H9 (cell line): Measurements from ENCODE around the gene ATP6V1B1. TPM values are rescaled to one million over a fixed set of nuclear protein-coding genes. Genes with fewer than 3 reads are reported as not detected.

Experiments
- DNase-seq: peaks from one replicate; pipeline ENCODE4 v3.0.0-alpha.2; 2017
- H2AFZ ChIP-seq: one replicate; pipeline ENCODE4 v1.6.1; 2013; ENCODE audit warnings: mild to moderate bottlenecking, low read length, control low read depth, moderate library complexity
- H2AK5ac ChIP-seq: 2 replicates; pipeline ENCODE4 v1.6.1; 2013; ENCODE audit warnings: low read length, control low read depth, mixed read lengths; ENCODE audit not compliant: insufficient read length
- H2BK120ac ChIP-seq: one replicate; pipeline ENCODE4 v1.6.1; 2013; ENCODE audit warnings: low read depth, mild to moderate bottlenecking, low read length, control low read depth, inconsistent platforms; ENCODE audit not compliant: poor library complexity, severe bottlenecking
- H2BK12ac ChIP-seq: 2 replicates; pipeline ENCODE4 v1.6.1; 2013; ENCODE audit warnings: low read length, control low read depth, mixed read lengths, low read depth; ENCODE audit not compliant: insufficient read length
- H2BK15ac ChIP-seq: 2 replicates; pipeline ENCODE4 v1.6.1; 2013; ENCODE audit warnings: low read depth, low read length, control low read depth
- H2BK20ac ChIP-seq: one replicate; pipeline ENCODE4 v1.6.1; 2013; ENCODE audit warnings: low read depth, mild to moderate bottlenecking, low read length, control low read depth, inconsistent platforms; ENCODE audit not compliant: poor library complexity, severe bottlenecking
- H2BK5ac ChIP-seq: 2 replicates; pipeline ENCODE4 v1.6.1; 2013; ENCODE audit warnings: low read length, control low read depth, mixed read lengths; ENCODE audit not compliant: insufficient read length
- H3K14ac ChIP-seq: 2 replicates; pipeline ENCODE4 v1.6.1; 2013; ENCODE audit warnings: low read length, control low read depth; ENCODE audit not compliant: insufficient read depth
- H3K18ac ChIP-seq: 2 replicates; pipeline ENCODE4 v1.6.1; 2013; ENCODE audit warnings: low read depth, mild to moderate bottlenecking, mixed read lengths, low read length, control low read depth; ENCODE audit not compliant: insufficient read length
- H3K23ac ChIP-seq: 2 replicates; pipeline ENCODE4 v1.6.1; 2013; ENCODE audit warnings: low read length, control low read depth, mixed read lengths, low read depth; ENCODE audit not compliant: insufficient read length
- H3K23me2 ChIP-seq: 2 replicates; pipeline ENCODE4 v1.6.1; 2013; ENCODE audit warnings: low read depth, mild to moderate bottlenecking, mixed read lengths, low read length, control low read depth; ENCODE audit not compliant: insufficient read length, poor library complexity, severe bottlenecking
- H3K27ac ChIP-seq: 2 replicates; pipeline ENCODE4 v1.5.1; 2013; ENCODE audit warnings: low read length, control low read depth, mixed read lengths, low read depth; ENCODE audit not compliant: insufficient read length
- H3K27me3 ChIP-seq: 2 replicates; pipeline ENCODE4 v1.6.1; 2013; ENCODE audit warnings: low read length, control low read depth, inconsistent platforms; ENCODE audit not compliant: insufficient read depth
- H3K4ac ChIP-seq: 2 replicates; pipeline ENCODE4 v1.6.1; 2013; ENCODE audit warnings: low read depth, mild to moderate bottlenecking, control low read depth, inconsistent platforms, low read length, moderate library complexity
- H3K4me1 ChIP-seq: 2 replicates; pipeline ENCODE4 v1.6.1; 2013; ENCODE audit warnings: low read length, control low read depth, inconsistent platforms; ENCODE audit not compliant: insufficient read depth
- H3K4me2 ChIP-seq: 2 replicates; pipeline ENCODE4 v1.6.1; 2013; ENCODE audit warnings: low read length, control low read depth, mixed read lengths; ENCODE audit not compliant: insufficient read length, insufficient read depth
- H3K56ac ChIP-seq: 2 replicates; pipeline ENCODE4 v1.6.1; 2013; ENCODE audit warnings: low read depth, mild to moderate bottlenecking, mixed read lengths, low read length, control low read depth; ENCODE audit not compliant: insufficient read length
- H3K79me1 ChIP-seq: 2 replicates; pipeline ENCODE4 v1.6.1; 2013; ENCODE audit warnings: low read depth, mild to moderate bottlenecking, moderate library complexity, low read length, control low read depth, inconsistent platforms; ENCODE audit not compliant: insufficient read depth, poor library complexity, severe bottlenecking
- H3K79me2 ChIP-seq: 2 replicates; pipeline ENCODE4 v1.6.1; 2013; ENCODE audit warnings: low read length, control low read depth, inconsistent platforms; ENCODE audit not compliant: insufficient read depth
- H3K9ac ChIP-seq: 2 replicates; pipeline ENCODE4 v1.6.1; 2013; ENCODE audit warnings: low read length, control low read depth, mixed read lengths; ENCODE audit not compliant: insufficient read length; ENCODE audit errors: extremely low read depth
- H3K9me3 ChIP-seq: one replicate; pipeline ENCODE4 v1.6.1; 2013; ENCODE audit warnings: low read depth, low read length, inconsistent platforms; ENCODE audit not compliant: control insufficient read depth
- H3T11ph ChIP-seq: one replicate; pipeline ENCODE4 v1.6.1; 2013; ENCODE audit warnings: mild to moderate bottlenecking, low read length, control low read depth, inconsistent platforms
- H4K20me1 ChIP-seq: one replicate; pipeline ENCODE4 v1.6.1; 2013; ENCODE audit not compliant: control insufficient read depth, insufficient read length, insufficient read depth
- H4K5ac ChIP-seq: 2 replicates; pipeline ENCODE4 v1.6.1; 2013; ENCODE audit warnings: low read depth, mild to moderate bottlenecking, mixed read lengths, low read length, control low read depth; ENCODE audit not compliant: insufficient read length
- H4K8ac ChIP-seq: replicated peaks from 2 replicates; pipeline ENCODE4 v1.6.1; 2013; ENCODE audit warnings: low read length, control low read depth, mixed read lengths, low read depth; ENCODE audit not compliant: insufficient read length
- H4K91ac ChIP-seq: 2 replicates; pipeline ENCODE4 v1.6.1; 2013; ENCODE audit warnings: low read depth, mild to moderate bottlenecking, moderate library complexity, mixed read lengths, low read length, control low read depth; ENCODE audit not compliant: insufficient read length
- H3K27ac Mint-ChIP-seq, 3 experiments: 2 replicates in 2 of 3; 3 replicates in 1 of 3; pipeline ENCODE4 v1.8.0; 2020 to 2021; ENCODE audit warnings: mixed read lengths in 3 of 3, mild to moderate bottlenecking in 1 of 3, moderate library complexity in 1 of 3
- H3K27me3 Mint-ChIP-seq: 2 replicates; pipeline ENCODE4 v1.8.0; 2021; ENCODE audit warnings: low read depth, mild to moderate bottlenecking, moderate library complexity, mixed read lengths
- H3K36me3 Mint-ChIP-seq, 3 experiments: 2 replicates in 2 of 3; 3 replicates in 1 of 3; pipeline ENCODE4 v1.8.0; 2020 to 2021; ENCODE audit warnings: low read depth in 3 of 3, mixed read lengths in 3 of 3; ENCODE audit not compliant: insufficient read depth in 1 of 3
- H3K4me1 Mint-ChIP-seq, 2 experiments: 2 replicates each; pipeline ENCODE4 v1.8.0; 2020; ENCODE audit warnings: mixed read lengths in 2 of 2
- H3K4me3 Mint-ChIP-seq, 2 experiments: 2 replicates in 1 of 2; 3 replicates in 1 of 2; pipeline ENCODE4 v1.8.0; 2020 to 2021; ENCODE audit warnings: mild to moderate bottlenecking in 2 of 2, mixed read lengths in 2 of 2, moderate library complexity in 1 of 2
- H3K9me3 Mint-ChIP-seq, 2 experiments: 2 replicates in 1 of 2; 3 replicates in 1 of 2; pipeline ENCODE4 v1.8.0; 2020; ENCODE audit warnings: mild to moderate bottlenecking in 2 of 2, mixed read lengths in 2 of 2, moderate library complexity in 1 of 2
- WGBS: extraction: QIAGEN DNeasy Blood & Tissue Kit; methylation state at CpG from one replicate; pipeline ENCODE4 v1.1.7; 2013; ENCODE audit warnings: missing lambda C conversion rate, low lambda C conversion rate, mixed read lengths; ENCODE audit not compliant: insufficient read length; ENCODE audit errors: extremely low coverage; 5-methylcytosine and 5-hydroxymethylcytosine counted together
- total RNA-seq: library from RNA; stranded (reverse); gene quantifications from 2 replicates; pipeline ENCODE4 v1.2.1, GENCODE V29; 2021
- TF ChIP-seq, protein P1 (sequence below): fragments of 200-600 bp; sonication (generic); conservative IDR thresholded peaks from 3 replicates; pipeline ENCODE4 v1.8.0; 2021; ENCODE audit warnings: antibody characterized with exemption, mild to moderate bottlenecking

Gene ATP6V1B1
- total RNA-seq, 1 experiment from 2014 or later, result not detected

DNA sequence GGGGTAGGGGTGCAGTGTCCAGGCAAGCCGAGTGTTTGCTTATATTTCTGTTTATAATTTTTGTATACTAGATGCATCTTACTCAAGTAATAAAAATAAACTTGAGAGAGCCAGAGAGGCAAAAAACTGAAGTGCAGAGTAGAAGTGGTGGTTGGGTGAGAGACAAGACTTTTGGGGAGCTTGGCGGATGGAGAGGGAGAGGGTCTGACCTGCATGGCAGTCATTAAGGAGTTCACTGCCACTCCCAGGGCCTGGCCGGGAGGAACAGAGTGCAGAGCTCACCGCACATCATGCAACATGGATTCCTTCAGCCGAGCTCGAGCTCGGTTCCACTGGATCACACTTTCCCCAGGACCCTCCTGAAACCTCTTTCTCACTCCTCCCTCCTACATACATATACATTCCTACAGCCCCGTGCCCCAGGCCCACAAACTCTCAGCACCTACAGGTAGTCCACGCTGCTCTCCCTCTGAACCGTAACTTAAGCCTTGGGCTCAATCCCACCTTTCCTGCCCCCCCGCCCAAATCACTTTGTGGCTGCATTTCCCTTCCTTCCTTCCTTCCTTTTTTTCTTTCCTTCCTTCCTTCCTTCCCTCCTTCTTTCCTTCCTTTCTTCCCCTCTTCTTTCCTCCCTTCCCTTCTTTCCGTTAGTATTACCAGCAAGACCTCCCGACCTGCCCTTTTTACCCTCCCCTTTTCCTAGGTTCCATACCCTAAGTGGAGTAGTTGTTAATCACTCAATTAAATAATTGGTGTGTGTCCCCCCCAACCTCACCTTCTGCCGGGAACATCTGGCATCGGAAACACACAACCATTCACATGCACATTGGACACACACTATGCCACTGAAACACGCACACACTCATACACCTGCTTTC is 37.1 kb upstream of the ATP6V1B1 start:
- Histone ChIP-seq H4K8ac (no peak overlapping the region), H2BK20ac (no peak overlapping the region), H3K27me3 (peaks cover 96% of the 10 kb centered on the region), H3K23ac (no peak overlapping the region), H4K20me1 (no peaks in the 10 kb centered on the region), H2BK120ac (no peak overlapping the region), H3K4me1 (peaks cover 4% of the 10 kb centered on the region; the same call in 1 of the 2 replicates), H2BK5ac (no peak overlapping the region), H3K18ac (no peak overlapping the region), H3K27ac (no peak overlapping the region), H4K91ac (no peak overlapping the region), H3K4me2 (no peak overlapping the region), H3K79me2 (no peaks in the 10 kb centered on the region), H2AFZ (no peak overlapping the region), H4K5ac (no peak overlapping the region), H2BK12ac (no peak overlapping the region), H3K14ac (no peak overlapping the region), H2BK15ac (no peak overlapping the region), H2AK5ac (no peak overlapping the region), H3K9me3 (no peaks in the 10 kb centered on the region), H3K79me1 (no peaks in the 10 kb centered on the region), H3K23me2 (peaks cover 9% of the 10 kb centered on the region), H3K56ac (no peak overlapping the region), H3K4ac (no peak overlapping the region), H3T11ph (no peak overlapping the region), H3K9ac (no peak overlapping the region)
- peak overlapping the region in 1 of 2 experiments; percentile 60; a peak in 3 of 5 replicates for H3K4me3 Mint-ChIP-seq
- no peak overlapping the region for H3K27ac Mint-ChIP-seq
- TF ChIP-seq, protein P1, sequence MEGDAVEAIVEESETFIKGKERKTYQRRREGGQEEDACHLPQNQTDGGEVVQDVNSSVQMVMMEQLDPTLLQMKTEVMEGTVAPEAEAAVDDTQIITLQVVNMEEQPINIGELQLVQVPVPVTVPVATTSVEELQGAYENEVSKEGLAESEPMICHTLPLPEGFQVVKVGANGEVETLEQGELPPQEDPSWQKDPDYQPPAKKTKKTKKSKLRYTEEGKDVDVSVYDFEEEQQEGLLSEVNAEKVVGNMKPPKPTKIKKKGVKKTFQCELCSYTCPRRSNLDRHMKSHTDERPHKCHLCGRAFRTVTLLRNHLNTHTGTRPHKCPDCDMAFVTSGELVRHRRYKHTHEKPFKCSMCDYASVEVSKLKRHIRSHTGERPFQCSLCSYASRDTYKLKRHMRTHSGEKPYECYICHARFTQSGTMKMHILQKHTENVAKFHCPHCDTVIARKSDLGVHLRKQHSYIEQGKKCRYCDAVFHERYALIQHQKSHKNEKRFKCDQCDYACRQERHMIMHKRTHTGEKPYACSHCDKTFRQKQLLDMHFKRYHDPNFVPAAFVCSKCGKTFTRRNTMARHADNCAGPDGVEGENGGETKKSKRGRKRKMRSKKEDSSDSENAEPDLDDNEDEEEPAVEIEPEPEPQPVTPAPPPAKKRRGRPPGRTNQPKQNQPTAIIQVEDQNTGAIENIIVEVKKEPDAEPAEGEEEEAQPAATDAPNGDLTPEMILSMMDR, result no peak
- peaks cover 20 to 55% of the 10 kb centered on the region in 2 experiments for H3K4me1 Mint-ChIP-seq
- H3K36me3 Mint-ChIP-seq, result no peaks in the 10 kb centered on the region; a peak in 2 of 7 replicates
- peak; percentile 67 for DNase-seq
- H3K27me3 Mint-ChIP-seq, result peaks cover 100% of the 10 kb centered on the region
- H3K9me3 Mint-ChIP-seq, result peaks cover 2 to 6% of the 10 kb centered on the region in 2 experiments; a peak in 4 of 5 replicates
- no CpG with 5 or more reads among the region's 16 CpGs for WGBS
